Stimulated activated CD8-positive, alpha-beta memory T cell treated with anti-CD3 and anti-CD28 coated beads, Interleukin-15, amount 100 ng/mL, for 24 hours (primary cell): Measurements from ENCODE around the gene LRRN2.
"Not testable (repeated sequence)": the region's sequence is repeated elsewhere in the genome, so short reads cannot be mapped to it uniquely, and the experiment has no call there.

Experiments
- DNase-seq: peaks from one replicate; pipeline ENCODE4 v3.0.0-alpha.2; 2020; ENCODE audit warnings: low read depth

The LRRN2 gene

DNA sequence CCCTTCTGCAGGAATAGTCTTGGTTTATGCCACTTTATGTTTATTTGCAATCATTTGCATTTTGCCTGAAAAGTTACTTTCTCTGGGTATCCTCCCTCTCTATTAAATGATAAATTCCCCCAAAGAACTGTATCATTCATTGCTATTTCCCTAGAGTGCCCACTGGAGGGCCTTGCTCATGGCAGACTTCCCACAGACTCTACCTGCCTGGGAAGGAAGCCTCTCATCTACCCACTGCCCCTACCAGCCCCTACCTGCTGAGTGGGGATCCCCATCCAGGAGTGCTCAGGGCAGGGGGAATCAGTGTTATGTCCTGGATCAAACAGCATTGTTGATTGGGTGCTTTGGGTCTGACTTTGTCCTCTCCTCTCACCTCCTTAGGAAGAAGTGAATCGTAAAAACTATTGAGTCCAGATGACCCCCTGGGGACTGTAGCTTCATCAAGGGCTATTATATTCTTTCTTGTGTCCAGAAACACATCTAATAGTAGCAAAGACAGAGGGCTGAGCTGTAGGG, 6.8 kb upstream of the LRRN2 start:
- DNase-seq, result no peak

DNA sequence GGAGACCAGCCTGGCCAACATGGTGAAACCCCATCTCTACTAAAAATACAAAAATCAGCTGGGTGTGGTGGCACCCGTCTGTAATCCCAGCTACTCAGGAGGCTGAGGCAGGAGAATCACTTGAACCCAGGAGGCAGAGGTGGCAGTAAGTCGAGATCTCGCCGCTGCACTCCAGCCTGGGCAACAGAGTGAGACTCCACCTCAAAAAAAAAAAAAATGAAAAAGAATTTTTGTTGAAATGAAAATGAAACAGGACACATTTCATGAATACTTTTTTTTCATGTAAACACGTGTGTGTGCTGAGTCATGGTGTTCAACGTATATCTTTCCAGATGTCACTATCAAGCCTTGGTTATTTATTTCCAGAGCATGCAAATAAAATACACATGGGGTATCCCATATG, 5.8 kb upstream of the LRRN2 start:
- DNase-seq, result not testable (repeated sequence)

DNA sequence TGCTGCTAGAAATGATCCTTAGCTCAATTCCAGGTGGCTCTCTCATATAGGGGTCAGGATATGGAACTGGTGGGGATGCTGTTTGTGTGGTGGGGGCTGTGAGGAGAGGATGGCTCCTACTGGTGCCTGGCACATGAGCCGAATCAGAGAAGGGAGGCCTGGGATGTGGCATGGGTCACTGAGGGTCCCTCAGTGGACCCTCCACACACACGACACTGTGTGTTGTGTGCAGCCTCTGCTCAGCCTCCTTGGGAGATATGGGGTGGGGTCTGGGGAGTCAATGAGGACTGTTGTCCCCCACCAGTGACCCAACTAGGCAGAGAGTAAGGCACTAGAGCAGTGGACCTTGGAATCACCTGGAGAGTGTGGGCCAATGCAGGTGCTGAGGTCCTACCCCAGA, 3.2 kb upstream of the LRRN2 start:
- no peak for DNase-seq

DNA sequence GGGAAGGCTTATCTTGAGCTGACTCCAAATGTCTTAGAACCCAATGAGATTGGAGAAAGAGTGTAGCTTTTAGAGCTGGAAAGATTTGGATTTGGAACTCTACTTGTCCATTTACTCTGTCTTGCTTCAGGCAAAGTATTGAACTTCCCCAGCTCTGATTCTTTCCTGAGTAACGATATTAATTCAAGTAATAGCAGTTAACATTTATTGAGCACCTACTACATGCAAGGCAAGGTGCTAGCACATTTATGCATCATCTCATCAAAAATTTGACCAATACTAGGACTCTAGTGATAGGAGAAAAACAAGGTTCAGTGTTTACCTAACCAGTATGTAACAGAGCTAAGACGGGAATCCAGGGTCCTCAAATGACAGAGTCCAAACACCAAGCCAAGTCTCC, 2.5 kb upstream of the LRRN2 start:
- no peak for DNase-seq

DNA sequence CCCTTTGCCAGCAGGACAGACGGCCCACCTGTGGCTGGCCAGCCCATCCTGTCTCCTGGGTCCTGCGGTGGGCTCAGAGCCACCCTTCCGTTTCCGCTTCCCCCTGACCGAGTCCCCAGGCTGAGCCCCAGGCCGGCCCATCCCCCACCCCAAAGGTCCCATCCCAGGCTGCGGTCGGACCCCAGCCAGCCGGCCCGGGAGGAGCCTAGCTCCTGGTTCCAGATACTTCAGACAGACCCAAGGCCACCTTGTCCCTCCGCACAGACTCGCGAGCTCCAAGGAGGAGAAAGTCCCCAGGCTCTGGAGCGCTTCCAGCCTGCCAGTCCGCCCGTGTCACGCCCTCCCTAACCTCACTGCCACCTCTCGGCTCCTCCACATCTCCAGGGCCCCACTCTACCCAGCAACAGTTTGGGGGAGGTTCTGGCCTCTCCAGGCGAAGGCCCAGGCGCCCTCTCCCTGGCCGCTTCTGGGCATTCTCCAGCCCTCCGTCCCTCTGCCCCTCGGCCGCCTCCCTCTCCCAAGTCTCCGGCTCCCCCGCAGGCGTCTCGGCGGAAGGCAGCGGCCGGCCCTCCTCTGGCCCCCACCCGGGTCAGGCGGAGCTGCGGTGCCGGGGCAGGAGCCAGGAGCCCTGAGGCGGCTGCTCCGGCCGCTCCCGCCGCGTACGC, 835 bp downstream of the LRRN2 start:
- no peak for DNase-seq

DNA sequence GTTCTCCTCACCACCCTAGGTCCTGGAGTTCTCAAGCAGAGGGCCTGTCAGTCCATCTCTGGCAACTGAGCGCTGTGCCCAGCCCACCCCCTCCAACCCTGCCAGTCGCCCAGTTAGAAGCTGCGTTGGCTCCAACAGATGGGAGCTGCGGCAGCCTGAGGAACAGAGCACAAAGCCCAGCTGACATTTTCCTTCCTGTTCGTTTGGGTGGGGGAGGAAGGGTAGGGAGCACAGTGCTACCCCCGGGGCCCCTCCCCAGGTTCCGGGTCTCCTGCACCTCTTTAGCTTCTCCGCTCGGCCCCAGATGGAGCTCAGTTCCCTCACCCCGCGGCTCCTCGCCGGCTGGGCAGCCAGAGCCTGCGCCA, 1.4 kb downstream of the LRRN2 start:
- no peak for DNase-seq

DNA sequence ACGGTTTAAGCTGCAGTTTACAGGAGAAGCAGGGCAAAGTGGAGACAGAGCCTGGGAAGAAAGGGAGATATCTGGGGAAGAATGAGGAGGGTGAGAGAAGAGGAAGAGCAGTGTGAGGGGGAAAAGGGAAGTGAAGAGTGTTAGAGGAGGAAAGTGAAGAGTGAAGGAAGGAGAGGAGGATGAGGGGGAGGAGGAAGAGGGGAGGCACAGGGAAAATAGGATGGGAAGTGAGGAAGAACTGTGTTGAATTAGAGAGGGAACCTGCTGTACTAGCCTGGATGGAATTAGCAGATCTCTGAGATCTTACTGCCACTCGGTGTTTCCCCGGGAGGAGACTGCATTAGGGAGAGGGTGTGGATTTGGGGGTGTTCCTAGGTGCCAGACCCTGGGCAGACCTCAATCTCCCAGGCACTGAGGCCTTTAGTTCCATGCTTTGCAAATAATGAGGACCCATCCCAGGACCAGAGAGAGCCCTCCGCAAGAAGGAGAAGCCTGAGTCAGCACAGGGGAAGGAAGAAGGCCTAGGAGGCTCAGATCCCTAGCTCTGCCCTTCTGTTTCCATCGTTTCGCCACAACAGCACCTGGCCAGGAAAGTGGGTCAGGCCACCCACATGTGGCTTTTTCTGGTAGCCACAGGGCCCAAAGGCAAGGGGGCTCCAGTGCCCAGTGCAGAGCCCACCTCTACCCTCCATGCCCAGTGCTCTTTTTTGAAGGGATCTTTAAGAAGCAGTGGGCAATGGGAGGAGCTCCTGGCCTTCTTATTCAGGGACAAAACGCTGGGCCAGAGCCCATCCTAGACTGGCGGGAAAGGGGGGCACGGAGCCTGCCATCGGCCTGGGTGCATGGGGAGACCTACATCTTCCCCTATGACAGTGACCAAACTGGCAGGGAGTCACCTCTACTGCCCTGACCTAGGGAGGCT, 2.0 kb downstream of the LRRN2 start:
- no peak for DNase-seq

DNA sequence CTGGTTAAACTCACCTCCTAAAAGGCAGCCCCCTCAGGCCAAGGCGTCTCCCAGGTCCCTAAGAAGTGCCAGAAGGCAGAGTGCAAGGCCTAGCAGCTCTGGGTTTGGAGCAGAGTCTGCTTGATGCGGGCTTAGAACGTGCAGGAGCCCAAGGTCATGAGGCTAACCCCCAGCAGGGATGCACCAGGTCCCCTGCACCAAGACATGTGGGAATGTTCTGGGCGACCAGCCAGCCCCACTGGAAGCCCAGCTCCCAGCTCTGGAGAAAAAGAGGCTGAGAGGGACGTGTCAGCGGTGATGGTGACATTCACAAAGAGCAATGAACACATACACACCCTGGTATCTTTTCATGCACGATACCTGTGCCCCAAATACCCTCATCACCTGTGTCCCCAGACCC, 5.1 kb downstream of the LRRN2 start:
- DNase-seq, result no peak

DNA sequence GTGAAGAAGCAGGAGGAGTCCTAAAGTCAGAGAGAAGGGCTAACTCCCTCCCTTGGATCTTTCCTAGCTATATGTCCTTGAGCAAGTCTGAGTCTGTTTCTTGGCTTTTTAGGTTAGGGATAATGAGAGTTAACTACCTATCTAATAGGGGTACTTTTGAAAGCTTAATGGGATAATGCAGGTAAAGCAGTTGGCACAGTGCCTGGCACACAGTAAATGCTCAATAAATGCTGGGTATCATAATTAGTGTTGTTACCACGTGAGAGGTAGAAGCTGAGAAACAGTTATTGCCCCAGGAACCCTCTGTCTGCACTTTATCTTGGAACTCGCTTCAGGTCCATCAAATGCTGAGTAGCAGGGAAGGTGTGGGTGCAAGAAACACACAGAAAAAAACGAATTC, 5.5 kb downstream of the LRRN2 start:
- DNase-seq, result no peak

DNA sequence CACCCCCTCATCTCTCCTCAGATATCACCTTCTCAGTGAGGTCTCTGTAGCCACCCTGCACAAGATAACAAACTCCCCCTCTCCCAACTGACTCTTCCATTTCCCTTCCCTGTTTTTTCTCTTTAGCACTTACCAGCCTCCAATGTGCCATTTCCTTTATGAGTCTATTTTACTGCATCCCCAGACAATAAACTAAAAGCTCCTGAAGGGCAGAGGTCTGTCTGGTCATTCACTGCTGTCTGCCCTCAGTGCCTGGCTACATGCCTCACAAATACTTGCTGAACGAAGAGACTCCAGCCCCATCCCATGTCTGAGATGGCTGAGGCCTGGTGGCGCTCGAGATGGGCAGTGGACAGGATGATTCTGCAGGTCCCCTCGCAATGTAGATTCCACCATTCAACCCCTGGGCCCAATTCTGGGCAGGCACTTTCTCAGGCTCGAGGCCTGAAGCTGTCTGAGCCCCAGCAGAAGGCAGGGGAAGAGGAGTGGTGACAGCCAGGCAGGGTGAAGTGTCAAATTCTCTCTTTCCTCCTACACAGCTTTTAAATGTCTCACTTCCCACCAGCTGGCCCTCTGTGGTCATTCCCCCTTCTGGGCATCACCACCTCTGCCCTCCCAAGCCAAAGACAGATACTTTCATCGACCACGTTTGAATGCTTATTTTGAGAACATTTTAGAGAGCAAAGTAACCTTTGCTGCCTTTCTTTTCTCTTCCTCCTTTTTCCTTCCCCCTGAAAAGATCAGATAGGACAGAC, 6.6 kb downstream of the LRRN2 start:
- DNase-seq, result no peak

DNA sequence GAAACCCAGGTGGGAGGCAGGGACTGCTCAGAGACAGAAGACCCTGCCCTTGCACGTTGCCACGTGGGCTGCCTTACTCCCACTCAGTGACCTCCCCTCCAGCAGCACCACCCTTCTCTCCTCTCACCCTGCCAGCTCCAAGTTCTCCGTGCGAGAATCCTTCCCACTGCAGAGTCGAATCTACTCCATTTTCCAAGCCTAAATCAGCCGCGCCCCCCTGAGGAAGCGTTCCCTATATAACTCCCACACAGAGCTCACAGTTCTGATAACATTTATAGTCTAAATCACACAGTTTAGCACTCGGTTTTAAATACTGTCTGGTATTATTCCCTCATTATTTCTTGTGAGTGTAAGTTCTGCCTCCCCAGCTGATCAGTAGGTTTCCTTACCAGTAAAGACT, 7.7 kb downstream of the LRRN2 start:
- DNase-seq, result no peak

DNA sequence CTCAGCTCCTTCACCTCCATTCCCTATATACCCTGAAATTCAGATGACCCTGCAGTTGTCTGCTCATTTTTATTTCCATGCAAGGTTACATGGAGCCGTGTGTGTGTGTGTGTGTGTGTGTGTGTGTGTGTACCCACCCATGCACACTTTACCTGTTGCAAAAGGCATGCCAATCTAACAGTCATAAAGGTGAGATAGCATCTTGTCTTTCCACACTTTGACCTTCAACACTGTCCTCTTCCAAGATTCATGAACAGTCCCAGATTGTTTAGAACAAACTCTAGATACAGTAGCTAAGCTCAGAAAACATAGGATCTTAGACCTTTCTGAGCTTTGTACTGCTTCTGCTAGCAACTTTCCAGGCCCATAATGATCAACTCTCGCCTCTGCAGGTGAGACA, 9.5 kb downstream of the LRRN2 start:
- DNase-seq, result no peak

DNA sequence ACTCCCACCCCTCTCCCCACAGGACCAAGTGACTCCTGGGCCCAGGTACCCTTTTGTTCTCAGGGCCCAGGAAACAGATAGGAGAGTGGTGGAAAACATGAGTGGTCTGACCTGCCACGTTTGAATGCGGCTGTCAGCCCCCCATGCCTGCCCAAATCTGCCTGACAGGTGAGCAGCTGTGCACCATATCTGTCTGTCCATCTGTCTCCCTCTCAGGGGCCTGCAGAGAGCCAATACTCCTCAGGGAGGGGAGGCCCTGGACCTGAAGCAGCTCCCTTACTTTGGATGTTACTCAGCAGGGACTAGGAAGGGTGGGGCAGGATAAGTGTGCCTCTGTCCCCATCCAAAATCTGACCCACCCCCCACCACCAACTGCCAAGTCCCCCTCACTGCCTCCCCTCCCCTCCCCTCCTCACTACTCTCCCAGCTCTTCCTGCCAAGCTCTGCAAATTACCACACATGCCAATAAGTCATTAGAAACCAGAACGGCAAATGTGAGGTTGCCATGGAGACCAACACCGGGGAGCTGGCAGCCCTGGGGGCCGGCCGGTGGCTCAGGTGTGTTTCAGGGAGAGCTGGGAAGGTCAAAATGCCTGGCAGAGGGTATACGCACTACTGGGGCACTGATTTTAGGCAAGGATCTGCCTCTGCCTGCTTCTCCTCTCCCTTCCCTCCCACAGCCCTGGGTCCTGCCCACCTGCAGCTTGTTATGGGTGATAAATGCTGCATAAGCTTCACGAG, 11.5 kb downstream of the LRRN2 start:
- DNase-seq, result no peak

DNA sequence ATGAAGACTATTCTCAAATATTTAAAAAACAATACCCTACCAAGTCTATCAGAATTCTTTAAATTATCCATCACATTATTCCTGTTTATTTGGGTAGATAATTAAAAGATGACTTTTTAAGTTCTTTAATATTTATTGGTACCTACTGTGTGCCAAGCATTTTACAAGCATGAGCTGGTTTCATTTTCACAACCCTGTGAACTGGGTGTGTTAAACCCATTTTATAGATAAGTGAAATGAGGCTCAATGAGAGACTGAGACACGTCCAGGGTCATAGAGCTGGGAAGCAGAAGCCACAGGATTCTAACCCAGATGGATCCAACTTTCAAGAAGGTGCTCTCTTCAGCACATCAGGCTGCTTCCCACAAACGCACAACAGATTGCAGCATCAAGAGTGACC, 12.3 kb downstream of the LRRN2 start:
- DNase-seq, result no peak

DNA sequence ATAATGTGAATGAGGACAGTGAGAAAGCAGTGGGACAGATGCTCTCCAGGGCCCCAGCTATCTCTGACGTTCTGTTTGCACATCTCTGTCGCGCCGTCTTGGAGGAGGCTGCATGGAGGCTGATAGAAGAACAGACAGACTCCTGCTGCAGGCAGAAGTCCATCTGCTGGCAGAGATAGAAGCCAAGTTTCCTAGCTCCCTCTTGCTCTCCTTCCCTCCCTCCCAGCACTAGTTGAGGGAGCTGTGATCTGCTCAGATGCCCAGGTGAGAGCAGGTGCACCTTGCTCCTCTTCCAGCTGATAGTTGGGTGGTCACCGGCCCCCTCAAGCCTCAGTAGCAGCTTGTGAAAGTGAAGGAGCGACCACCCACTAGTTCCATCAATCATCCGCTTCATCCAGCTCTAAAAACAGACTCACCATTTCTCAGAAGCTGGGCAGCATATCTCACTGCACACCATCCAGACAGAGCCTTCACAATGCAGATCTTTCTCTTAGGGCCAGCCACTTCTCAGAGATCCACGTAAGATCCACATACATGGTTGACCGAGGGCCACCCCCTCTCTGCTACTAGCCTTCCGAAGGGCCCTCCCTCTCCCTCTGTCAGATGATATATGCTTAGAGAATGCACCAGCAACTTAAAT, 12.9 kb downstream of the LRRN2 start:
- no peak for DNase-seq

DNA sequence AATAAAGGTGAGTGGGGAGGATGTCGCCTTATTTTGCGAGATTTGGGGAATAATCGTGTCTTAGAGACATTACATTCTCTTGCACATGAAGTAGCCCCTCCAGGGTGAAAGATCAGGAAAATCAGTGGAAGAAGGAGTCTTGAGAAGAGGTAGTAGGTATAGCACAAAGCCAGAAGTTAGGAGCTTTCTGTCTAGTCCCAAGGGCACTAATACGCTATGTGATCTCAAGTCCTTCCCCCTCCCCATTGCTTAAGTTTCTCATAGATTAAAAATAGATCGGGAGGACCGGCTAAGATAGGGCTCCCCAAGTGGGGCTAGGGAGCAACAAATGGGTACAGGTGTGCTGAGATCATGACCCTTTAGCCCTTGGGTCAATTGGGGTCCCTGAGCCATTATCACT, 13.5 kb downstream of the LRRN2 start:
- DNase-seq, result no peak

DNA sequence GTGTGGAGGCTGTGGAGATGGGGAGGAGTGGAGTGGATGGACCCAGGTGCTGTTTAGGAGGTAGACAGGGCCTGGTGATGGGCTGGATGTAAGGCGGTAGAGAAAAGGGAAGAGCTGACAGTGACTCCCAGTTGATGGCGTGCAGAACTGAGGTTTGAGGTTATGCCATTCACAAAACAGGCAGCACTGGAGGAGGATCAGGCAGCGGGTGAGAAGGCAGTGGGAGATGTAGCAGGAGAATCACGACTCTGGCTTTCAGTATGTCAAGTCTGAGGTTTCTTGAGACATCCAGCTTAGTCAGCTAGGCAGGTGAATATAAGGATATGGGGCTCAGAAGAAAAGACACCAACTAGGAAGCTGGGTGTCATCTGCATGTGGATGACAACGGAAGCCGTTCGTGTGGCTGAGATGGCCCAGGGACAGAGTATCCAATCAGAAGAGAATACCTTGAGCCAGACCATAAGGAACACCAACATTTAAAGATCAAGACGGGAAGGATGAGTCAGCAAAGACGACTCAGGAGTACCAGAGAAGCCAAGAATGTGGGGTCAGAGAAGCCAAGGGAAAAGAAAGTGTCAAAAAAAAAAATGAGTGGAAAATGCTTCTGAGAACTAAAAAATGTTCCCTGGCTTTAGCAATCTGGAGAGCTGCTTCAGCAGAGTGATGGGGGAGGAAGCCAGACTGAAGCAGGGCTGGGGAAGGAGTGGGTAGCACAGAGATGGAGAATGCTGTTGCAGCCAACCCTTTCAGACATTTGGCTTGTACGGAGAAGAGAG, 15.2 kb downstream of the LRRN2 start:
- no peak for DNase-seq

DNA sequence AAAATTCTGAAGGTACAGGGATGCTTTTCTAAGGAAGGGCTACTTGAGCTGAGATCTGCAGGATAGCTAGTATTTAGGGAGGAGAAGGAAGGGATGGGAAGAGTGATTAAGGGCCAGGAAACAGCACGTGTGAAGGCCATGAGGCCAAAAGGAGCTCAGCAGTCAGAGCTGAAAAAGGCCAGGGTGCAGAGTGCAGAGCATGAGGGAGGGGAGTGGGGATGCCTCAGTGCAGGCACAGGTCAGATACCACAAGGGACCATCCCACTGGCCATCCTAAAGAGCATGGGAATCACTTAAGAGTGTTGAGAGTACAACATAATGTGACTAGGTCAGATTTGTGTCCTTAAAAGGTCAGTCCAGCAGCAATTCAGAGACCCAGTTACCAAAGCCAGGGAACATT, 16.0 kb downstream of the LRRN2 start:
- DNase-seq, result no peak

DNA sequence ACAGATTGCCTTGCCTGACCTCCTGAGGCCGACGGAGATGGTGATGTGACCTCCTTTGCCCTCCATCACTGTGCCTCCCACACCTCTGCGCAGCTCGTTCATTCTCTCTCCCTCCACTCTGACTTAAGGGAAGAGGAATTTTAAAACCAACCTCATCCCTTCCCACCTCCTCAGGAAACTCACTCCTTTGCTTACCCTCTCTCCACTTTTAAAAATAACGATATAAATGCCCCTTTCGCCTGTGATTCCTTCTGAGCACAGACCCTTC, 21.2 kb downstream of the LRRN2 start:
- DNase-seq, result no peak

DNA sequence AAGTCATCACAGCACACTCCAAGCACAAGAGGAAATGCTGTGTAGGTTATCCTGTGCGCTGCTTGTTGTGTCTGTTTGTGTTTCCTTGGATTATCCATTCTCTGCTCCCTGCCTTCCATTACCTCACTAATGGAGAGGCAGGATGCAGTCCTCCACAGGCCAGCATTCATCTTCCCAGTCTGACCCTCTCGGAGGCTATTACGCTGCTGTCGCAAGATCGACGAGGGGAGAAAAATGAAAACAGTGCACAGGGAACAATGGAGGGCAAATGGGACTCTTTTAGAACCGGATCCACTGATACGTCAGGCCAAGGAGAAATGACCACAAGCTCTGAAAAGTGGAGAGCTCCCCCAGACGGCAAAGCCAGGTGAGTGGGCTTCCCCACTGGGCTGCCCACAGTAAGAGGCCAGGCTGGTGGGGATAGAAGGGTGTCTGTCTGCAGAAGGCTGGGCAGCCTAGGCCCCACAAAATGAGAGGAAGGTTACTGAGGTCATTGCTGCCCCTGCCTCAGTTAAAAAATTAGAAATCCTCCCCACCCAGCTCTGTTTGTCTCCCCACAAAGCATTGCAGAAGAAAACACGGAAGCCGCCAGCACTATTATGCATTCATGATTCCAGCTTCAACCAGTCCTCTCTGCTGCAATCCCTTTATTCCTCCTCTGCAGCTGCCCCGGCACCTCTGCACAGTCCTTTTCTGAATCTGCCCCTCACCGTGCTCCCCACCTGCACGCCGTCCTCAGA, 21.7 kb downstream of the LRRN2 start:
- no peak for DNase-seq
